HepG2 (cell line): ENCODE data around the gene PHKG2. TPM values are rescaled to one million over a fixed set of nuclear protein-coding genes. Genes with fewer than 3 reads are reported as not detected.

Experiments used
- CBFB ChIP-seq: sonication (generic); formaldehyde crosslinking; IDR thresholded peaks from 2 replicates; pipeline ENCODE4 v1.4.0; 2020; ENCODE audit warnings: missing genetic modification reagents
- GATAD2A ChIP-seq: IDR thresholded peaks from 2 replicates; pipeline ENCODE4 v1.6.1; 2016
- GMEB2 ChIP-seq: IDR thresholded peaks from 2 replicates; pipeline ENCODE4 v1.6.1; 2016; ENCODE audit warnings: missing biosample characterization, missing genetic modification reagents, low read depth
- HMGA1 ChIP-seq: sonication (generic); formaldehyde crosslinking; conservative IDR thresholded peaks from 2 replicates; pipeline ENCODE4 v1.4.0; 2020; ENCODE audit warnings: missing genetic modification reagents
- LCORL ChIP-seq, 2 experiments: fragments of 450-650 bp in 1 of 2; sonication (generic) in 1 of 2; formaldehyde crosslinking in 1 of 2; IDR thresholded peaks; 2 replicates each; pipeline versions ENCODE4 v1.5.0 to v1.6.1; 2017 to 2020; ENCODE audit warnings: antibody characterized with exemption in 1 of 2, missing genetic modification reagents in 1 of 2
- MAF1 ChIP-seq: sonication (generic); formaldehyde crosslinking; IDR thresholded peaks from 2 replicates; pipeline ENCODE4 v1.5.0; 2020; ENCODE audit warnings: missing genetic modification reagents, borderline replicate concordance
- NCOA5 ChIP-seq: sonication (generic); formaldehyde crosslinking; IDR thresholded peaks from 2 replicates; pipeline ENCODE4 v1.4.0; 2020; ENCODE audit warnings: missing genetic modification reagents
- RERE ChIP-seq: IDR thresholded peaks from 2 replicates; pipeline ENCODE4 v1.6.1; 2016; ENCODE audit warnings: low read depth, missing genetic modification reagents, missing compliant biosample characterization
- SAP130 ChIP-seq: IDR thresholded peaks from 2 replicates; pipeline ENCODE4 v1.6.1; 2016; ENCODE audit warnings: low read depth
- ZNF24 ChIP-seq: fragments of 450-650 bp; IDR thresholded peaks from 2 replicates; pipeline ENCODE4 v1.6.1; 2017; ENCODE audit warnings: antibody characterized with exemption, mild to moderate bottlenecking
- ZNF274 ChIP-seq: sonication (generic); formaldehyde crosslinking; IDR thresholded peaks from 2 replicates; pipeline ENCODE4 v1.5.1; 2020; ENCODE audit warnings: mild to moderate bottlenecking, missing genetic modification reagents
- ZNF275 ChIP-seq: sonication (generic); formaldehyde crosslinking; IDR thresholded peaks from 2 replicates; pipeline ENCODE4 v1.8.0; 2022; ENCODE audit warnings: missing genetic modification reagents, mild to moderate bottlenecking, inconsistent platforms, borderline replicate concordance
- ZNF513 ChIP-seq: sonication (generic); formaldehyde crosslinking; conservative IDR thresholded peaks from 2 replicates; pipeline ENCODE4 v1.5.0; 2020; ENCODE audit warnings: missing genetic modification reagents
- ZNF670 ChIP-seq: sonication (generic); formaldehyde crosslinking; IDR thresholded peaks from 2 replicates; pipeline ENCODE4 v1.8.0; 2022; ENCODE audit warnings: mild to moderate bottlenecking, missing genetic modification reagents, borderline replicate concordance
- ZSCAN30 ChIP-seq: sonication (generic); formaldehyde crosslinking; IDR thresholded peaks from 2 replicates; pipeline ENCODE4 v1.5.0; 2020; ENCODE audit warnings: mild to moderate bottlenecking, missing genetic modification reagents
- ZXDC ChIP-seq: sonication (generic); formaldehyde crosslinking; IDR thresholded peaks from 2 replicates; pipeline ENCODE4 v1.5.0; 2020; ENCODE audit warnings: mild to moderate bottlenecking, missing genetic modification reagents
- polyA plus RNA-seq, 8 experiments: library from polyadenylated mRNA; depleted of rRNA in 3 of 8; stranded (reverse) in 7 of 8; unstranded in 1 of 8; fragments of >200 nt; fragmentation: Illumina TruSeq in 4 of 8; extraction: Trizol in 4 of 8; gene quantifications; 2 replicates each; pipeline versions ENCODE4 v1.2.1 to v1.2.3, GENCODE V29; 2011 to 2016; ENCODE audit warnings: low read depth in 4 of 8, missing spikeins in 1 of 8, mixed read lengths in 1 of 8; ENCODE audit not compliant: insufficient read depth in 1 of 8
- total RNA-seq, 5 experiments: library from RNA; depleted of rRNA; stranded (reverse); fragments of >200 nt; fragmentation: Illumina TruSeq; extraction: Trizol; gene quantifications; 2 replicates each; pipeline ENCODE4 v1.2.3, GENCODE V29; 2016; ENCODE audit warnings: low read depth in 1 of 5

Gene PHKG2
- total and polyA plus RNA-seq, 2 of the 13 experiments (the other 11 are each of a cell fraction or from before 2014, with no cell fraction given) = 37.4 to 42.1 TPM

GRCh38 chr16:30747799-30748633, at the start of gene PHKG2 (continued):
- TF ChIP-seq ZXDC (CRISPR knock-in tag) (peak; percentile 29; the same call in 1 of the 2 replicates), SAP130 (CRISPR knock-in tag) (peak; percentile 98), HMGA1 (CRISPR knock-in tag) (no peak), RERE (CRISPR knock-in tag) (no peak), GATAD2A (CRISPR knock-in tag) (peak; percentile 17), MAF1 (CRISPR knock-in tag) (no peak), ZNF275 (0 out of 2 replicates have a peak, but pooled peaks have one; percentile 22), ZNF274 (CRISPR knock-in tag) (peak; percentile 58; the same call in 1 of the 2 replicates), CBFB (CRISPR knock-in tag) (peak; percentile 55; the same call in 1 of the 2 replicates), GMEB2 (peak; percentile 57; the same call in 1 of the 2 replicates), ZNF513 (no peak), ZSCAN30 (CRISPR knock-in tag) (no peak), NCOA5 (CRISPR knock-in tag) (no peak), LCORL (IDR thresholded peaks at IDR 0.05) (no peak), LCORL (CRISPR knock-in tag; IDR thresholded peaks at IDR 0.05) (peak; percentile 41; the same call in 1 of the 2 replicates), ZNF24 (0 out of 2 replicates have a peak, but pooled peaks have one; percentile 49), ZNF670 (CRISPR knock-in tag) (no peak; the same call in 1 of the 2 replicates)
